Measurements from ENCODE around the gene CPNE9.

Gene CPNE9

GRCh38 chr3:9717563-9717962 is 13.9 kb downstream of the CPNE9 start:
- DNase-seq = no peak

DNA sequence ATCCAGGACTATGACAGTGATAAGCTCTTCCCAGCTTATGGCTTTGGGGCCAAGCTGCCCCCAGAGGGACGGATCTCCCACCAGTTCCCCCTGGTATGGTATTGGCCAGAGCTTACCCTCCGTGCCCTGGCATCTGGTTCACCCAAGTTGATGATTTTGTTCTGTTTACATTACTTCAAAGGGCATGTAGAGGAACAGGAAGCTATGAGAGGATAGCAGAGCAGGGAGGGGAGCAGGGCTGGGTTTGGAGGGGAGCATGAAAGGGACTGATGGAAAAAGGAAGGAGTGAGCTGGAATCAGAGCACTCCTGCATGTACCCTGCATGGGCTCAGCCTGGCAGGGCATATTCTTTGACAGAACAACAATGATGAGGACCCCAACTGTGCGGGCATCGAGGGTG is 14.5 kb downstream of the CPNE9 start:
- DNase-seq = no peak

GRCh38 chr3:9721015-9721699 is 17.5 kb downstream of the CPNE9 start:
- DNase-seq = no peak

DNA sequence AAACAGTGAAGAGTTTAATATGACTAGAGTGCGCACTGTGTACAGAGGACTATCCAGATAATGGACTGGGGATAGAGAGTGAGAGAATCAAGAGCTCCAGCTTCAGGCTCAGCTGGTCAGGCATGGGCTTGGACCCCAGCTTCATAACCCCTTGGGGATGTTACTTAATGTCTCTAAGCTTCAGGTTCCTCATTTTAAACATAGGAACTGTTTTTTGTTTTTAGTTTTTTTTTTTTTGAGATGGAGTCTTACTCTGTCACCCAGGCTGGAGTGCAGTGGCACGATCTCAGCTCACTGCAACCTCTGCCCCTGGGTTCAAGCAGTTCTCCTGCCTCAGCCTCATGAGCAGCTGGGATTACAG is 18.0 kb downstream of the CPNE9 start:
- DNase-seq = no peak

GRCh38 chr3:9725775-9726515 is 22.3 kb downstream of the CPNE9 start:
- no peak for DNase-seq

DNA sequence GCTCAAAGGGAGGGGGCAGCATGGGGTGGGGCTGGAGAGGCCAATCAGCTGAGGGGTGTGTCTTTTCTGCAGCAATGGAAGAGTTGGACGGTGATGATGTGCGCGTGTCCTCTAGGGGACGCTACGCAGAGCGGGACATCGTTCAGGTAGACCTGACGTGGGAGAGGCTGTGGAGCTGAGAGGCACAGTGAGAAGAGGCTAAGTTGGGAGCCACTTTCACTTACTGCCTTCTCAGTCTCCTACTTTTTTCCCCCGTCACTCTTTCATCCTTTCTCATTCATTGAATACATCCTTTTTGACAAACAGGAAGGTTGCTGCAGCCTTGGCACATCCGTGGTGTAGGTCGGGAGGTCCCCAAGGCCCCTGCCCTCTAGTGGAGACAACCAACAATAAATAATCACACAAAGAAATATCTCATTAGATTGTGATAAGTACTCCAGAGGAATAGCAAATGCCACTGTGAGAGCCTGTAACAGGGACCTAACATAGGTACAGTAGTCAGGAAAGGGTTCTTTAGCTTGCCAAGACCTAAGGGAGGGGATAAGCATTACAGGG is 23.5 kb downstream of the CPNE9 start:
- no peak for DNase-seq

- no peak for DNase-seq
Observed at GRCh38 chr3:9727743-9728142, 24.1 kb downstream of the CPNE9 start.

DNA sequence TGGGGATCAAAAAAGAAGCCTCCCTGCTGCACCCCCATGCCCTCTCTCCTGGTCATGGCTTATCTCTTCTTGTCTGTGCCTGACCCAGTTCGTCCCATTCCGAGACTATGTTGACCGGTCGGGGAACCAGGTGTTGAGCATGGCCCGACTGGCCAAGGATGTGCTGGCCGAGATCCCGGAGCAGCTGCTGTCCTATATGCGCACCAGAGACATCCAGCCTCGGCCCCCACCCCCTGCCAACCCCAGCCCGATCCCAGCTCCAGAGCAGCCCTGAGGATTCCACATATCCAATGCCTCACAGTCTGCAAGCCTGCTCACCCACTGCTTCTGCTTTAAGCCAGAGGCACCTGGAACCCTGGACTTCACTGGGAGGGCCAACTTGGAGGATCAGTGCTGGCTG is 25.8 kb downstream of the CPNE9 start:
- no peak for DNase-seq

GRCh38 chr3:9730657-9731205 is 27.1 kb downstream of the CPNE9 start:
- peak; percentile 73 for DNase-seq

- peak; percentile 88 for DNase-seq
Observed at GRCh38 chr3:9731206-9732079, 27.8 kb downstream of the CPNE9 start, which contains the start of gene BRPF1. TSS of gene BRPF1 (plus strand) at chr3:9731735. CDS start at chr3:9734141, 2,406 bp downstream.

DNA sequence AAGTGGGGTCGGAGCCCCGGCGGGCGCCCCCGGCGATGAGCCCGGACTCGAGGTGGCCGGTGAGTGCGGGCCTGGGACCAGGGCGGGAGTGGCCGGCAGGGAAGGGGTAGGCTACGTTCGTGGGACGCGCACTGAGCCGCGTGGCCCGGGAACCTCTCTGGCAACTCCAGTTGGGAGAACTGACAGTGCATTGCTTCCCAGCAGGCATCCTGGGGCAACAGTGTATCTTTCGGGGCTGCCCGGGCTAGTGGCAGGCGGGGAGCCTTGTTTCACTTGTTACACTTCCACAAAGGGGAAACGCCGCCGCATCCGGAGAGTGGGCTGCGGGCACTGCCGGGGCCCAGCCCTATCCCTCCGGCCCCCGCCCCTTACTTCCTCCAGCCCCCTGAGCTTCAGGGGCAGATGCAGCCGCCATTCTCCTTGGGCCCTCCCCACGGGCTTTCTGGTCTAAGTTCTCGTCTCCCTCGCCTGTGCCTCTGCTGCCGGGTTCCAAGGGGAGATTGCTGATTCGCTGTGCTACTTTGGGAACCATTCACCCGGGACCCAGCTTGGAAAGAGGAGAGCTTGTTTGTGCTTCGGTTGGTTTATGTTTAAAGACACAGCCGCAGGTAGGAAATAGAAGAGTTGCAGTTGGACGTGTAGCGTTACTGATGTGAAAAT is 28.6 kb downstream of the CPNE9 start:
- no peak for DNase-seq

- DNase-seq = no peak
Observed at GRCh38 chr3:9732740-9733115, 29.1 kb downstream of the CPNE9 start.

DNA sequence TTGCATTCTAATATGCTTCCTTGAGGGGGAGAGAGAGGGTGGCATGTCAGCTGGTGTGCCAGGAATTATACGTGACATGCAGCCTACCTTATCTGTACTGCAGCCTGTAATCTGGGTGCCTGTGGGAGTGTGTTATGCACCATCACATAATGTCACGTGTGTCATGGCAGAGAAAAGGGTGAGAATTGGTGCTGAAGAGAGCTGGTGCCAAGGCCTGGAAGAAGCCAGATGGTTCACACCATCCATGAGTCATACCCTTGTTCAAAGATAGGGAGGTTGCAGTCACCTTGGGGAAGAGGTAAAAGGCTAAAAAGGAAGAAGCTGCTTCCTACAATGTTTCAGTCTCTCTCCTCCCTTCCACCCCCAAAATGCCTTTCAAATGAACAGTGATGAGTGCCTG is 33.2 kb downstream of the CPNE9 start:
- no peak for DNase-seq

DNA sequence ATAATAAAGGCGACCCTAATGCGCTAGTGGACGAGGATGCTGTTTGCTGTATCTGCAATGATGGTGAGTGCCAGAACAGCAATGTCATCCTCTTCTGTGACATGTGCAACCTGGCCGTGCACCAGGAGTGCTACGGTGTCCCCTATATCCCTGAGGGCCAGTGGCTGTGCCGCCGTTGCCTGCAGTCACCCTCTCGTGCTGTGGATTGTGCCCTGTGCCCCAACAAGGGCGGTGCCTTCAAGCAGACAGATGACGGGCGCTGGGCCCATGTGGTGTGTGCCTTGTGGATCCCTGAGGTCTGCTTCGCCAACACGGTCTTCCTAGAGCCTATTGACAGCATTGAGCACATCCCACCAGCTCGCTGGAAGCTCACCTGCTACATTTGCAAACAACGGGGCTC is 35.5 kb downstream of the CPNE9 start:
- DNase-seq = no peak

DNA sequence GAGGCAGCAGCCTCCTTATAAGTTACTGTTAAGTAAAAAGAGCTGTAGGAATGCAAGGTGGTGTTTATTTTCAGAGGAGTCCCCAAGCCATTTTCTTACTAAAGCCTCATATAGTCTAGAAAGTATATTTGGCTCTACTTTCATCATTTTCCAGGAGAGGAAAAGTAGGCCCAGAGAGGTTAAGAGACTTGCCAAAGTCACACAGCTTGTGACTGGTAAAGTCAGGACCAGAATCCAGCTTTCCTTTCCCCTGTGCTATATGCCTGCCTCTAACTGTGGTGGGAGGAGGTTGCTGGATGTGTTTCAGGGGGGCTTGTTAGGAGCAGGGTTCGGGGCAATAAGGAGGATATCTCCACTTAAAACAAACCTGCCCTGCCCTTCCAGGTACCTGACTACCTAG is 38.9 kb downstream of the CPNE9 start:
- no peak for DNase-seq

DNA sequence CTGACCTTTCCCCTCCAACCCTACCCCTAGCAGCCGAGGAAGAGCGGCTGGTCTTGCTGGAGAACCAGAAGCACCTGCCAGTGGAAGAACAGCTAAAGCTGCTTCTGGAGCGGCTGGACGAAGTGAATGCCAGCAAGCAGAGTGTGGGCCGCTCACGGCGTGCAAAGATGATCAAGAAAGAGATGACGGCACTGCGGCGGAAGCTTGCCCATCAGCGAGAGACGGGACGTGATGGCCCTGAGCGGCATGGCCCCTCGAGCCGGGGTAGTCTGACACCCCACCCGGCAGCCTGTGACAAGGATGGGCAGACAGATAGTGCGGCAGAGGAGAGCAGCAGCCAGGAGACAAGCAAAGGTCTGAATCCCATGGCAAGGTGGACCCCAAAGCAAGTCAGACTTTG is 39.9 kb downstream of the CPNE9 start:
- no peak for DNase-seq

GRCh38 chr3:9744162-9744561 is 40.5 kb downstream of the CPNE9 start:
- no peak for DNase-seq

DNA sequence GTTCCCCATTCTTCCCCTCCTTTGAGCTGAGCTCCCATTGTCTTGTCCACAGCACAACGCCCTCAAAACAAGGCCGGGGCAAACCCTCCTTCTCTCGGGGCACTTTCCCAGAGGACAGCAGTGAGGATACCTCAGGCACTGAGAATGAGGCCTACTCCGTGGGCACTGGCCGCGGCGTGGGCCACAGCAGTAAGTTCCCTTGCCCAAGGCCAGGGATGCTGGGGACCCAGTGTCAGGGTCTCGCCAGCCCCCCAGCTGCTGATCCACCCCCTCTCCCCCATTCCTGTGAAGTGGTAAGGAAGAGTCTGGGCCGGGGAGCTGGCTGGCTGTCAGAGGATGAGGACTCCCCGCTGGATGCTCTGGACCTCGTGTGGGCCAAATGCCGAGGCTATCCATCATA is 41.9 kb downstream of the CPNE9 start:
- DNase-seq = no peak

GRCh38 chr3:9746330-9746729 is 42.7 kb downstream of the CPNE9 start:
- DNase-seq = no peak

- DNase-seq = no peak
Observed at GRCh38 chr3:9747267-9747666, 43.6 kb downstream of the CPNE9 start.

- DNase-seq = no peak
Observed at GRCh38 chr3:9748031-9748430, 44.4 kb downstream of the CPNE9 start.

DNA sequence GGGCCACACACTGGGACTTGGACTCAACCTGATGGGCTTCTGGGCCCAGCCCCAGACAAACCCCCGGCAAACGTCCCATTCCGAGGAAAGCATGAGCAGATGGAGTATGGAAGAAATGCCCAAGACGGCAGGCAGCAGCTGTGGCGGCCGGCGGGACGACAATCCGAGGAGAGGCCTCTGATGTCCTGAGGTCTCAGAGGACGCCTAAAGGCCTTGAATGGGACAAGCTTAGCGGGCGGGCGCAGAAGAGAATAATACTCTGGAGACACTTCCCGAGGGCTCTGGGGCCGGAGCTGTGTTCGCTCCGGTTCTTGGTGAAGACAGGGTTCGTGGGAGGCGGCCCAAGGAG is 45.6 kb downstream of the CPNE9 start:
- DNase-seq = no peak
